PC-3 (cell line): ENCODE data around the gene ARHGAP42.

Experiments used
- CTCF ChIP-seq: fragments of 300-600 bp; sonication (generic); conservative IDR thresholded peaks from 2 replicates; pipeline ENCODE4 v1.5.1; 2017; ENCODE audit warnings: antibody characterized with exemption, low read depth, mild to moderate bottlenecking, low read length
- EZH2phosphoT487 ChIP-seq: fragments of 300-600 bp; sonication (generic); IDR thresholded peaks from 2 replicates; pipeline ENCODE4 v1.6.1; 2018; ENCODE audit warnings: mild to moderate bottlenecking, antibody characterized with exemption, low read length, borderline replicate concordance

GRCh38 chr11:100990931-100991330 lies 303.8 kb downstream of the ARHGAP42 start:
- no peak for TF ChIP-seq CTCF
- TF ChIP-seq EZH2phosphoT487 = no peak
